ENCODE data around the gene KIZ. TPM values are rescaled to one million over a fixed set of nuclear protein-coding genes. Genes with fewer than 3 reads are reported as not detected.

Gene KIZ
- total RNA-seq, 4 donors from 2014 or later: 21.1 to 66.6 (median 34.6) TPM

- in situ Hi-C loops (cut with MboI; ENCODE audit: low sequenced_read_pairs in 4 of 4): no loop called here
- Histone ChIP-seq H3K4me1 (no peaks in the 10 kb centered on the region), H3K27me3 (no peaks in the 10 kb centered on the region), H3K9me3 (no peaks in the 10 kb centered on the region), H3K36me3 (no peaks in the 10 kb centered on the region), H3K4me3 (no peak overlapping the region), H3K27ac (no peak overlapping the region)
- TF ChIP-seq CTCF (IDR thresholded peaks at IDR 0.05 in 4 of 5, conservative IDR thresholded peaks at IDR 0.05 in 1 of 5): no peak
- TF ChIP-seq POLR2A (IDR thresholded peaks at IDR 0.05): no peak
- intact Hi-C loops (cut with DNase I; ENCODE audit: low total_unique reads): no loop called here
- no peak for DNase-seq
- ATAC-seq: no peak
These were observed 154.0 kb downstream of the KIZ start for GRCh38 chr20:21279706-21280521.

- Histone ChIP-seq H3K9me3 (no peaks in the 10 kb centered on the region), H3K4me1 (no peaks in the 10 kb centered on the region), H3K27me3 (no peaks in the 10 kb centered on the region), H3K36me3 (no peaks in the 10 kb centered on the region), H3K4me3 (no peak overlapping the region), H3K27ac (no peak overlapping the region)
- no peak for TF ChIP-seq CTCF (IDR thresholded peaks at IDR 0.05 in 4 of 5, conservative IDR thresholded peaks at IDR 0.05 in 1 of 5)
- no peak for TF ChIP-seq POLR2A (IDR thresholded peaks at IDR 0.05)
- ATAC-seq: no peak
- no peak for DNase-seq
- in situ Hi-C loops (cut with MboI; ENCODE audit: low sequenced_read_pairs in 4 of 4) (no loop called here), intact Hi-C loops (cut with DNase I; ENCODE audit: low total_unique reads) (no loop called here)
These were observed 154.7 kb downstream of the KIZ start for GRCh38 chr20:21280522-21281016.

GRCh38 chr20:21286775-21287174, 160.9 kb downstream of the KIZ start:
- no peak for ATAC-seq
- Histone ChIP-seq H3K4me1 (no peaks in the 10 kb centered on the region), H3K27ac (no peak overlapping the region), H3K9me3 (no peaks in the 10 kb centered on the region), H3K4me3 (no peak overlapping the region), H3K36me3 (no peaks in the 10 kb centered on the region), H3K27me3 (peaks cover 0 to 5% (median 0%) of the 10 kb centered on the region in 3 donors)
- intact Hi-C loops (cut with DNase I; ENCODE audit: low total_unique reads) (no loop called here), in situ Hi-C loops (cut with MboI; ENCODE audit: low sequenced_read_pairs in 4 of 4) (no loop called here)
- DNase-seq: no peak
- TF ChIP-seq CTCF (IDR thresholded peaks at IDR 0.05 in 4 of 5, conservative IDR thresholded peaks at IDR 0.05 in 1 of 5) (no peak), POLR2A (IDR thresholded peaks at IDR 0.05) (no peak)

- in situ Hi-C loops (cut with MboI; ENCODE audit: low sequenced_read_pairs in 4 of 4): no loop called here
These were observed 162.9 kb downstream of the KIZ start for GRCh38 chr20:21288587-21289370.

More at GRCh38 chr20:21288587-21289370, 162.9 kb downstream of the KIZ start:
- ATAC-seq: no peak
- Histone ChIP-seq H3K36me3 (no peaks in the 10 kb centered on the region), H3K27ac (no peak overlapping the region), H3K27me3 (peaks cover 0 to 5% (median 0%) of the 10 kb centered on the region in 3 donors), H3K9me3 (no peaks in the 10 kb centered on the region), H3K4me1 (no peaks in the 10 kb centered on the region), H3K4me3 (no peak overlapping the region)
- intact Hi-C loops (cut with DNase I; ENCODE audit: low total_unique reads): no loop called here
- TF ChIP-seq CTCF (IDR thresholded peaks at IDR 0.05 in 4 of 5, conservative IDR thresholded peaks at IDR 0.05 in 1 of 5) (no peak), POLR2A (IDR thresholded peaks at IDR 0.05) (no peak)
- no peak for DNase-seq
